BJ (cell line): ENCODE measurements around the gene FAM9C. TPM values are rescaled to one million over a fixed set of nuclear protein-coding genes. Genes with fewer than 3 reads are reported as not detected.

ENCODE experiments used
- CTCF ChIA-PET: fragments of 350-600 bp; formaldehyde crosslinking; extraction: SDS; loops from one replicate; lab custom pipeline; 2021; ENCODE audit warnings: antibody characterized with exemption, inconsistent platforms; lab: Yijun Ruan, JAX
- POLR2A ChIA-PET: fragments of 300-600 bp; sonication (Branson Sonifier 250); formaldehyde crosslinking; extraction: SDS; loops from one replicate; lab custom pipeline; 2021; ENCODE audit warnings: antibody characterized with exemption; lab: Charles Lee
- DNase-seq: peaks from one replicate; pipeline ENCODE4 v3.0.0-alpha.2; 2011; ENCODE audit warnings: low read depth
- H3K27me3 ChIP-seq: 2 replicates; pipeline ENCODE4 v1.6.0; 2011; ENCODE audit warnings: low read length; ENCODE audit not compliant: control insufficient read depth, insufficient read depth
- H3K36me3 ChIP-seq: 2 replicates; pipeline ENCODE4 v1.5.1; 2011; ENCODE audit warnings: low read length; ENCODE audit not compliant: control insufficient read depth, insufficient read depth
- H3K4me3 ChIP-seq: 2 replicates; pipeline ENCODE4 v1.5.1; 2011; ENCODE audit warnings: low read depth, mild to moderate bottlenecking, control low read depth, low read length
- CTCF ChIP-seq: IDR thresholded peaks from 2 replicates; pipeline ENCODE4 v1.5.1; 2011; ENCODE audit warnings: low read depth, mild to moderate bottlenecking, control low read depth, inconsistent platforms, low read length, moderate library complexity; ENCODE audit not compliant: insufficient read depth
- polyA plus RNA-seq: library from polyadenylated mRNA; depleted of rRNA; stranded (reverse); fragments of >200 nt; gene quantifications from 2 replicates; pipeline ENCODE4 v1.2.3, GENCODE V29; 2011; rRNA removed

Gene FAM9C
- polyA plus RNA-seq, 1 experiment = not detected

GRCh38 chrX:12987340-12987739, 57.1 kb downstream of the FAM9C start:
- POLR2A ChIA-PET = no interaction called here
- Histone ChIP-seq H3K27me3 (no peaks in the 10 kb centered on the region), H3K4me3 (no peak overlapping the region), H3K36me3 (no peaks in the 10 kb centered on the region)
- no peak for DNase-seq
- no peak for TF ChIP-seq CTCF
- CTCF ChIA-PET = interaction anchor here (0.7 kb wide), 1 partner anchor 19 kb away, joined by 4 read pairs; no protein-coding TSS in a partner anchor

- POLR2A ChIA-PET = no interaction called here
- TF ChIP-seq CTCF = no peak
- CTCF ChIA-PET = interaction anchor here (0.7 kb wide), 1 partner anchor 20 kb away, joined by 4 read pairs; no protein-coding TSS in a partner anchor
- no peaks in the 10 kb centered on the region for H3K27me3 ChIP-seq
- H3K4me3 ChIP-seq = no peak overlapping the region
- no peaks in the 10 kb centered on the region for H3K36me3 ChIP-seq
- no peak for DNase-seq
Observed at GRCh38 chrX:12986886-12987285, 57.5 kb downstream of the FAM9C start.

- CTCF ChIA-PET = interaction anchor here (0.7 kb wide), 1 partner anchor 20 kb away, joined by 4 read pairs; no protein-coding TSS in a partner anchor
- TF ChIP-seq CTCF = no peak
- Histone ChIP-seq H3K36me3 (no peaks in the 10 kb centered on the region), H3K4me3 (no peak overlapping the region), H3K27me3 (no peaks in the 10 kb centered on the region)
- no peak for DNase-seq
- POLR2A ChIA-PET = no interaction called here
Observed at GRCh38 chrX:12986164-12986779, 58.1 kb downstream of the FAM9C start.

Other genes with a start within 250 kb of the FAM9C start
- not detected in 2 replicates for gene TLR7, start 177.5 kb downstream of the FAM9C start, polyA plus RNA-seq
- gene TLR8, start 138.0 kb downstream of the FAM9C start, polyA plus RNA-seq = not detected in 2 replicates
- gene TMSB4X, start 69.5 kb downstream of the FAM9C start, polyA plus RNA-seq = 2,469 and 4,277 TPM in 2 replicates